Suprapubic skin (tissue), 4 donors: ENCODE results near the gene KLHL33. TPM values are rescaled to one million over a fixed set of nuclear protein-coding genes. Genes with fewer than 3 reads are reported as not detected.

ENCODE experiments used
- DNase-seq, 2 donors: peaks; one replicate each; pipeline ENCODE4 v3.0.0-alpha.2; 2019; ENCODE audit warnings: low spot score in 2 of 2
- H3K27ac ChIP-seq: fragments of 200-600 bp; sonication (generic); one replicate; pipeline ENCODE4 v1.5.1; 2019
- H3K27me3 ChIP-seq: fragments of 200-600 bp; sonication (generic); one replicate; pipeline ENCODE4 v1.5.1; 2019
- H3K36me3 ChIP-seq: fragments of 200-600 bp; sonication (generic); one replicate; pipeline ENCODE4 v1.5.1; 2019
- H3K4me1 ChIP-seq: fragments of 200-600 bp; sonication (generic); one replicate; pipeline ENCODE4 v1.5.1; 2019
- H3K4me3 ChIP-seq: fragments of 200-600 bp; sonication (generic); one replicate; pipeline ENCODE4 v1.5.1; 2019; ENCODE audit warnings: mild to moderate bottlenecking
- H3K9me3 ChIP-seq: fragments of 200-600 bp; sonication (generic); one replicate; pipeline ENCODE4 v1.5.1; 2019
- CTCF ChIP-seq, 2 donors: fragments of 200-600 bp in 1 of 2; fragments of 450-650 bp in 1 of 2; sonication (generic) in 1 of 2; IDR thresholded peaks; one replicate each; pipeline ENCODE4 v1.5.1; 2016 to 2019; ENCODE audit warnings: antibody characterized with exemption in 2 of 2, mild to moderate bottlenecking in 1 of 2, moderate library complexity in 1 of 2
- EP300 ChIP-seq: sonication (generic); formaldehyde crosslinking; IDR thresholded peaks from one replicate; pipeline ENCODE4 v1.6.1; 2017; ENCODE audit warnings: antibody characterized with exemption
- POLR2A ChIP-seq, 2 donors: fragments of 450-650 bp; IDR thresholded peaks; one replicate each; pipeline ENCODE4 v1.6.1; 2017; ENCODE audit warnings: antibody characterized with exemption in 2 of 2, mild to moderate bottlenecking in 2 of 2, moderate library complexity in 2 of 2
- POLR2AphosphoS5 ChIP-seq, 3 donors: sonication (generic); formaldehyde crosslinking; IDR thresholded peaks; one replicate each; pipeline ENCODE4 v1.6.1; 2017; ENCODE audit warnings: antibody characterized with exemption in 3 of 3
- WGBS: methylation state at CpG from one replicate; pipeline ENCODE4 v1.1.5; 2018; 5-methylcytosine and 5-hydroxymethylcytosine counted together
- total RNA-seq, 4 donors: library from RNA; depleted of rRNA; stranded (reverse); fragments of >200 nt; gene quantifications; one replicate each; pipeline ENCODE4 v1.1.0, GENCODE V29; 2016

Gene KLHL33
- total RNA-seq, 4 donors from 2014 or later = 0.08 TPM; not detected in 3

- peak within 1 kb of the TSS; percentile 80 for H3K4me3 ChIP-seq
- TF ChIP-seq CTCF (IDR thresholded peaks at IDR 0.05) (no peak), EP300 (no peak), POLR2AphosphoS5 (IDR thresholded peaks at IDR 0.05) (peak; percentile 52 to 99 (median 67)), POLR2A (IDR thresholded peaks at IDR 0.05) (peak; percentile 52 to 93)
- peak; percentile 99 to 100 for DNase-seq
- WGBS = under 1% methylated on average over 28 of the region's 67 CpGs
- no peaks in the 10 kb centered on the region for H3K9me3 ChIP-seq
- peak within 1 kb of the TSS; percentile 95 for H3K27ac ChIP-seq
- H3K27me3 ChIP-seq = no peaks in the 10 kb centered on the region
- H3K4me1 ChIP-seq = peaks cover 24% of the 10 kb centered on the region
- H3K36me3 ChIP-seq = peaks cover 27% of the 10 kb centered on the region
These were observed 25.5 kb upstream of the KLHL33 start, which contains the start of gene PIP4P1 for GRCh38 chr14:20461225-20462141. Gene PIP4P1, minus strand, starts transcription at chr14:20461434. Its CDS starts 109 bp downstream, at chr14:20461325.

- H3K9me3 ChIP-seq = no peaks in the 10 kb centered on the region
- H3K27me3 ChIP-seq = no peaks in the 10 kb centered on the region
- H3K4me3 ChIP-seq = peak overlapping the region; percentile 80
- peaks cover 31% of the 10 kb centered on the region for H3K4me1 ChIP-seq
- TF ChIP-seq POLR2A (IDR thresholded peaks at IDR 0.05) = no peak
- TF ChIP-seq POLR2AphosphoS5 (IDR thresholded peaks at IDR 0.05) = no peak
- TF ChIP-seq CTCF (IDR thresholded peaks at IDR 0.05) = no peak
- 9% methylated on average over 14 of the region's 32 CpGs for WGBS
- peak overlapping the region; percentile 95 for H3K27ac ChIP-seq
- DNase-seq = peak in 1 of 2 donors; percentile 83
- peaks cover 27% of the 10 kb centered on the region for H3K36me3 ChIP-seq
These were observed 24.7 kb upstream of the KLHL33 start for GRCh38 chr14:20460458-20461224.

GRCh38 chr14:20458031-20458789, 22.2 kb upstream of the KLHL33 start:
- TF ChIP-seq POLR2AphosphoS5 (IDR thresholded peaks at IDR 0.05) (no peak), EP300 (no peak), CTCF (IDR thresholded peaks at IDR 0.05) (no peak), POLR2A (IDR thresholded peaks at IDR 0.05) (no peak)
- no peak for DNase-seq
- no peak overlapping the region for H3K4me3 ChIP-seq
- H3K9me3 ChIP-seq = no peaks in the 10 kb centered on the region
- WGBS = 67% methylated on average over 6 of the region's 8 CpGs
- H3K27ac ChIP-seq = no peak overlapping the region
- H3K4me1 ChIP-seq = peaks cover 42% of the 10 kb centered on the region
- H3K27me3 ChIP-seq = no peaks in the 10 kb centered on the region
- peaks cover 27% of the 10 kb centered on the region for H3K36me3 ChIP-seq

- Histone ChIP-seq H3K27ac (no peak overlapping the region), H3K9me3 (no peaks in the 10 kb centered on the region), H3K27me3 (no peaks in the 10 kb centered on the region), H3K4me3 (no peak overlapping the region), H3K4me1 (peaks cover 38% of the 10 kb centered on the region), H3K36me3 (peaks cover 30% of the 10 kb centered on the region)
- TF ChIP-seq POLR2AphosphoS5 (IDR thresholded peaks at IDR 0.05) = no peak
- no peak for TF ChIP-seq POLR2A (IDR thresholded peaks at IDR 0.05)
- no peak for TF ChIP-seq EP300
- no peak for TF ChIP-seq CTCF (IDR thresholded peaks at IDR 0.05)
- DNase-seq = no peak
- 52% methylated on average over 3 of the region's 13 CpGs for WGBS
These were observed 21.0 kb upstream of the KLHL33 start for GRCh38 chr14:20456971-20457370.
